ENCODE results near the gene KLF7. TPM values are rescaled to one million over a fixed set of nuclear protein-coding genes. Genes with fewer than 3 reads are reported as not detected.

The KLF7 gene
- total and polyA plus RNA-seq, 4 donors = 1.9 to 11.5 (median 4.5) TPM

- Histone ChIP-seq H3K4me1 (ENCODE audit: control insufficient read depth in 4 of 4, insufficient read depth in 4 of 4, low read length in 3 of 4) (peaks cover 0 to 4% (median 0%) of the 10 kb centered on the region in 4 donors), H3K9ac (ENCODE audit: low read depth in 1 of 2, low read length in 2 of 2) (no peak overlapping the region), H3K36me3 (ENCODE audit: control insufficient read depth in 4 of 4, insufficient read depth in 3 of 4, low read depth in 1 of 4, low read length in 3 of 4) (no peaks in the 10 kb centered on the region), H3K27ac (ENCODE audit: low read depth in 1 of 2, low read length in 2 of 2) (no peak overlapping the region), H3K4me3 (ENCODE audit: low read depth in 1 of 3, low read length in 3 of 3) (no peak overlapping the region), H3K27me3 (ENCODE audit: control insufficient read depth in 4 of 4, insufficient read depth in 4 of 4, low read length in 3 of 4) (no peaks in the 10 kb centered on the region), H3K9me3 (ENCODE audit: control insufficient read depth in 4 of 4, low read length in 3 of 4) (no peaks in the 10 kb centered on the region)
- TF ChIP-seq, protein P1, sequence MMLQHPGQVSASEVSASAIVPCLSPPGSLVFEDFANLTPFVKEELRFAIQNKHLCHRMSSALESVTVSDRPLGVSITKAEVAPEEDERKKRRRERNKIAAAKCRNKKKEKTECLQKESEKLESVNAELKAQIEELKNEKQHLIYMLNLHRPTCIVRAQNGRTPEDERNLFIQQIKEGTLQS (IDR thresholded peaks at IDR 0.05) = no peak
- no peak for TF ChIP-seq HNF4A (conservative IDR thresholded peaks at IDR 0.05)
- no peak for TF ChIP-seq ZBTB33 (IDR thresholded peaks at IDR 0.05)
- TF ChIP-seq YY1 (IDR thresholded peaks at IDR 0.05) = no peak
- no peak for TF ChIP-seq NR2F2 (IDR thresholded peaks at IDR 0.05)
- no peak for TF ChIP-seq MAX (IDR thresholded peaks at IDR 0.05)
- TF ChIP-seq SP1 (IDR thresholded peaks at IDR 0.05) = no peak
- no peak for TF ChIP-seq RXRA (IDR thresholded peaks at IDR 0.05)
- TF ChIP-seq EGR1 (IDR thresholded peaks at IDR 0.05; ENCODE audit: low read depth in 2 of 2) = no peak
- TF ChIP-seq GABPA (IDR thresholded peaks at IDR 0.05 in 1 of 2, conservative IDR thresholded peaks at IDR 0.05 in 1 of 2) = no peak
- TF ChIP-seq HNF4G (IDR thresholded peaks at IDR 0.05) = no peak
- no peak for TF ChIP-seq FOXA2 (IDR thresholded peaks at IDR 0.05)
- no peak for TF ChIP-seq CTCF (IDR thresholded peaks at IDR 0.05; ENCODE audit: low read depth, low read length, missing input control)
- TF ChIP-seq, protein P2, sequence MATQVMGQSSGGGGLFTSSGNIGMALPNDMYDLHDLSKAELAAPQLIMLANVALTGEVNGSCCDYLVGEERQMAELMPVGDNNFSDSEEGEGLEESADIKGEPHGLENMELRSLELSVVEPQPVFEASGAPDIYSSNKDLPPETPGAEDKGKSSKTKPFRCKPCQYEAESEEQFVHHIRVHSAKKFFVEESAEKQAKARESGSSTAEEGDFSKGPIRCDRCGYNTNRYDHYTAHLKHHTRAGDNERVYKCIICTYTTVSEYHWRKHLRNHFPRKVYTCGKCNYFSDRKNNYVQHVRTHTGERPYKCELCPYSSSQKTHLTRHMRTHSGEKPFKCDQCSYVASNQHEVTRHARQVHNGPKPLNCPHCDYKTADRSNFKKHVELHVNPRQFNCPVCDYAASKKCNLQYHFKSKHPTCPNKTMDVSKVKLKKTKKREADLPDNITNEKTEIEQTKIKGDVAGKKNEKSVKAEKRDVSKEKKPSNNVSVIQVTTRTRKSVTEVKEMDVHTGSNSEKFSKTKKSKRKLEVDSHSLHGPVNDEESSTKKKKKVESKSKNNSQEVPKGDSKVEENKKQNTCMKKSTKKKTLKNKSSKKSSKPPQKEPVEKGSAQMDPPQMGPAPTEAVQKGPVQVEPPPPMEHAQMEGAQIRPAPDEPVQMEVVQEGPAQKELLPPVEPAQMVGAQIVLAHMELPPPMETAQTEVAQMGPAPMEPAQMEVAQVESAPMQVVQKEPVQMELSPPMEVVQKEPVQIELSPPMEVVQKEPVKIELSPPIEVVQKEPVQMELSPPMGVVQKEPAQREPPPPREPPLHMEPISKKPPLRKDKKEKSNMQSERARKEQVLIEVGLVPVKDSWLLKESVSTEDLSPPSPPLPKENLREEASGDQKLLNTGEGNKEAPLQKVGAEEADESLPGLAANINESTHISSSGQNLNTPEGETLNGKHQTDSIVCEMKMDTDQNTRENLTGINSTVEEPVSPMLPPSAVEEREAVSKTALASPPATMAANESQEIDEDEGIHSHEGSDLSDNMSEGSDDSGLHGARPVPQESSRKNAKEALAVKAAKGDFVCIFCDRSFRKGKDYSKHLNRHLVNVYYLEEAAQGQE (IDR thresholded peaks at IDR 0.05) = no peak
- no peak for TF ChIP-seq JUND (IDR thresholded peaks at IDR 0.05)
- no peak for TF ChIP-seq TAF1 (conservative IDR thresholded peaks at IDR 0.05)
- TF ChIP-seq RAD21 (IDR thresholded peaks at IDR 0.05) = no peak
- TF ChIP-seq FOXA1 (IDR thresholded peaks at IDR 0.05) = no peak
- no peak for DNase-seq (ENCODE audit: low spot score)
- 83% methylated on average over 1 of the region's 1 CpG for WGBS
These were observed 122.9 kb downstream of the KLF7 start for GRCh38 chr2:207042841-207043240.

Measured in liver (tissue), 9 donors.